ENCODE data around the gene CDH4.

CDH4 gene

GRCh38 chr20:61492065-61492464, 240.0 kb downstream of the CDH4 start:
- DNase-seq (ENCODE audit: low read depth in 2 of 2) = no peak

GRCh38 chr20:61493798-61494305, 241.8 kb downstream of the CDH4 start:
- DNase-seq (ENCODE audit: low read depth in 2 of 2) = no peak

GRCh38 chr20:61494763-61495575, 242.9 kb downstream of the CDH4 start:
- DNase-seq (ENCODE audit: low read depth in 2 of 2) = no peak

- DNase-seq (ENCODE audit: low read depth in 2 of 2) = no peak
These were observed 245.1 kb downstream of the CDH4 start for GRCh38 chr20:61497029-61497627.

- no peak for DNase-seq (ENCODE audit: low read depth in 2 of 2)
These were observed 247.9 kb downstream of the CDH4 start for GRCh38 chr20:61499859-61500554.

GRCh38 chr20:61500791-61501321, 248.8 kb downstream of the CDH4 start:
- no peak for DNase-seq (ENCODE audit: low read depth in 2 of 2)

- DNase-seq (ENCODE audit: low read depth in 2 of 2) = no peak
These were observed 250.4 kb downstream of the CDH4 start for GRCh38 chr20:61502433-61502832.

DNA sequence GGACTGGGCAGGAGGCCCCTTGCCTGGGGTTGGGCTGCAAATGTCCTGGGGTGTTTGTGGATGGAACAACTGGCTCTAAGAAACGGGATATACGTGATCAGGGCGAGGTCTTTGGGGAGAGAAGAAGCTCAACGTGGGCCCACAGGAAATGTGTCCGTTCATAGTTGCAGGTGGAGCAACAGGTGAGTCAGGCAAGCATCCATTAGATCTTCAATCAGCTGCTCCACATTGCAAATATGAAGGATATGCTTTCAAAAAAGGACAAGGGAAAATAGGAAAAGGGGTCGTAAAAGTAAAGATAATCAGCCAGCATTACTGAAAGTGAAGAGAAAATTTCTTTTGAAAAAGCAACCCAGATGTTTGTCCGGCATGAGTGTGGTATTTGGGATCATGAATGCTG, 251.0 kb downstream of the CDH4 start:
- no peak for DNase-seq (ENCODE audit: low read depth in 2 of 2)

GRCh38 chr20:61505508-61505907, 253.4 kb downstream of the CDH4 start:
- DNase-seq (ENCODE audit: low read depth in 2 of 2) = no peak

DNA sequence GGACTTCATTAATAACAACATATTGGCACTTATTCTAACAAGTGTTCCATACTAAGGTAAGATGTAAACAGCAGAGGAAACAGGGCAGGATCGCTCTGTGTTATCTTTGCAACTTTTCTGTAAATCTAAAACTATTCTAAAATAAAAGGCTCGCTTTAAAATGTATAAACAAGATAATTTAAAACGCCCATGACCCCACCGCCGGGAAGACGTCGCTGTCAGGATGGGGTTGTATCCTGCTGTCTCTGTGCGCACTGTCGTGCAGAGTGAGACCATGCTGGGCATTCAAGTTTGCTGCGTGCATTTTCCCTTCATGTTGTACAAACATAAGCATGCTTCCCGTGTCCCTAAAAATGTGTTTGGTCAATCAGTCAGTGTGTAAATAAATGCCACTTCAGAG, 255.7 kb downstream of the CDH4 start:
- no peak for DNase-seq (ENCODE audit: low read depth in 2 of 2)

DNA sequence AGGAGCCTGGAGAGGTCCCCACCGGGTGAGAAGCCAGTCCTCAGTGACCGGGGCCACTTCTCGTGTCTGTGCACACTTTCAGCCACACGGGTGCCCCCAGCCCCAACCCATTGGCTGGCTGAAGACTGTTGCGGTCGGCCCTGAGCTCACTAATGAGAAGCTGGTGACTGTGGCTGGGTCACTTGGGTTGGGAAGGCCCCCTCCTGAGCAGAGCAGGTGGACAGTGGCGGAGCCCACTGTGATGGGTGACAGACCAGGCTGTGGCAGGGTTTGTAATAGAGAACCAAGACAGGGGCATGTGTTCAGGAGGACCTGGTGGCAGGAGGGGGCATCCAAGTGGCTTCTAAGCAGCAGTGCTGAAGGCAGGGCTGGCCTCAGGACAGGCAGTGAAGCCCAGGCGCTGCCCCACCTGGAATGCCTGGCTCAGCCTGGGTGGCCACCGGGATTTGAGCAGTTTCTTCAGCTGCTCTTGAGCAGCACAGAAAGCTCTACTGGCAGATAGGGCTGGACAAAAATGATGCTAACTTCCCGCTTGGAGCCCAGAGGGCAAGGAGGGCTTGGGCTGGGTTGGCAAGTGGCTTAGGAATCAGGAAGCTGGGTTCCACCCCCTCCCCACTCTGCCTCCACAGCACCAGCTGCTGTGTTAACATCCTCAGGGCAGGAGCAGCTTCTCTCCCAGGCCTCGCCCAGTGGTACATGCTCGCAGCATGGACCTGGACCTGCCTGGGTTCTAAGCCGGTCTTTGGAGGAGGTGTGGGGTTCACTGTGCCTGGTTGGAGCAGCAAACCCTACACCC, 256.4 kb downstream of the CDH4 start:
- no peak for DNase-seq (ENCODE audit: low read depth in 2 of 2)

DNA sequence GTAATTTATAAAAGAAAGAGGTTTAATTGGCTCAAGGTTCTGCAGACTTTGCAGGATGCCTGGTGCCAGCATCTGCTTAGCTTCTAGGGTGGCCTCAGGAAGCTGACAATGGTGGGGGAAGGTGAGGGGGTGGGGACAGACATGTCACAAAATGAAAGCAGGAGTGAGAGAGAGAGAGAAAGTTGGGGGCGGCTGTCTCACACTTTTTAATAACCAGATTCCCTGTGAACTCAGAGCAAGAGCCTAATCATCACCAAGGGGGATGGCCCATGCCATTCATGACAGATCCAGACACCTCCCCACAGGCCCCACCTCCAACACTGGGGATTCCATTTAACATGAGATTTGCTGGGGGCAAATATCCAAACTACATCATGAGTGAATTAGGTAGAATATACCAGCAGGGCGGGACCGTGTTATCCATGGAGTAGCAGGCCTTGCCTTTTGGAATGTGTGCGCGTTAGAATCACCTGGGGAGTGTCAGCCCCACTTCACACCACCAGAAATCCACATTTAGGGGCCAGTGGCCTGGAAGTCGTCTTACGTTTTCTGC, 258.8 kb downstream of the CDH4 start:
- no peak for DNase-seq (ENCODE audit: low read depth in 2 of 2)

GRCh38 chr20:61512475-61512874, 260.4 kb downstream of the CDH4 start:
- no peak for DNase-seq (ENCODE audit: low read depth in 2 of 2)

- DNase-seq (ENCODE audit: low read depth in 2 of 2) = no peak
These were observed 261.3 kb downstream of the CDH4 start for GRCh38 chr20:61513124-61514017.

- no peak for DNase-seq (ENCODE audit: low read depth in 2 of 2)
These were observed 261.9 kb downstream of the CDH4 start for GRCh38 chr20:61514018-61514365.

DNA sequence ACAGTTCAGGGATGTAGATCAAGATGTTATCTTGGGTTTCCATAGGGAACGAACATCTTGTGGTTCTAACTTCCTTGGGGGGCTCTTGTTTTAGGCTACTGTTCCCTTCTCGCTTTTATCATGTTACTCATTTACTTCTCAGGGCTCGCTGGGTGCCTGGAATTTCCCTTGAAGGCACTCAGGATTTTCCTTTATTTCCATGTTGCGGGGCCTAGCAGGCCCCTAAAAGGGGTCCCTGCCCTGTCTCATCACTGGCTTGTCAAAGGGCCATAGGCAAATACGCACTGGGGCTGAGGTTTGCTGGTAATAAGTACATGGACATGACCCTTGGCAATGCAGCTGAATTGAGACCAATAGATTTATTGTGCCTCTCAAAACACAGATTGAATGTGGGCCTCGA, 262.3 kb downstream of the CDH4 start:
- DNase-seq (ENCODE audit: low read depth in 2 of 2) = no peak

DNA sequence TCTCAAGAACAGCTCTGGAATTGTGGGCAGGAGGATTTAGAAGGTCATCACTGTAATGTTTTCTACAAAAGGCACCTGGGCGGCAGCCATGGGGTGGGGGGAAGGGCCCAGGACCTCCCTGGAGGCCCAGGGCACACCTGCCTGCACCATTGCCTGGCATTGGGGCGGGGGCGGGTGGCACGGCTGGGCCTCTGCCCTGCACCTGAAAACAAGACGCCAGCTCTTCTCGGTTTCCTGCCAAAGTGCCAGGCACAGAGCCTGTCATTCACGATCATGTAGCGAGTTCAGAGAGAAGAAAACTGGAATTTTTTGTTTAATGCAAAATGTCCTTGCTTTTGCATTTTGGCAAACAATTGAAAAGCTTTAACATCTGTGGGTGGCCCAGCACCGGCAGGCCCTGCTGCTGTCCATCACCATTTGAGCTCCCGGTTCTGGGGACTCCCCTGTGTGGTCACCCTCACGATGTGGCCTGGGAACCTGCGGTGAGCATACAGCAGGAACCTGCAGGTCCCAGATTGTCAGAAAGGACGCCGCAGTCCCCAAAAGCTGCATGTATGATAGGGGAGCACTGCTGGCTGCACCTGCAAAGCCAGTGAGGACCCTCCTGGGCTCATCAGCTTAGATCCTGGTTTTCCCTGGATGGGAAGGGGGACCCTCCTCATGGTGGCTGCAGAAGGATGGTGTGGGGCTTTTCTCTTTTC, 262.9 kb downstream of the CDH4 start:
- DNase-seq (ENCODE audit: low read depth in 2 of 2) = no peak

DNA sequence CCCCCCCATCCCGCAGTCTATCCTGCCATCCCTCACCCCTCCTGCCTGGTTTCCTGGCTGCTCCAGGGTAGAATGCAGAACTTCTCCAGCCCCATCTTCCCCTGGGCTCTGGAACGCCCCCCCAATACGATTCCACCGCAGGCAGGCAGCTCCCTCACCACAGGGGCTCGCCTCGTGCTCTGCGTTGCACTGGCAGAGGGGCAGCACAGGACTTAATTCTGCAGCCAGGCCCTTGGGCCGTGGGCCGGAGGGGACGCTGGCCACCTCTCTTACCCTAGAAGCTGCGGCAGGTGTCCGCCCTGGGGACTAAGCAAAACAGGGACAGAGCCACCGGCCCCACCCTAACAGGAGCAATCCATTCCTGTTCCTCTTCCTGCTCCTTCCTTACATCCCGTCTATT, 263.9 kb downstream of the CDH4 start:
- no peak for DNase-seq (ENCODE audit: low read depth in 2 of 2)

DNA sequence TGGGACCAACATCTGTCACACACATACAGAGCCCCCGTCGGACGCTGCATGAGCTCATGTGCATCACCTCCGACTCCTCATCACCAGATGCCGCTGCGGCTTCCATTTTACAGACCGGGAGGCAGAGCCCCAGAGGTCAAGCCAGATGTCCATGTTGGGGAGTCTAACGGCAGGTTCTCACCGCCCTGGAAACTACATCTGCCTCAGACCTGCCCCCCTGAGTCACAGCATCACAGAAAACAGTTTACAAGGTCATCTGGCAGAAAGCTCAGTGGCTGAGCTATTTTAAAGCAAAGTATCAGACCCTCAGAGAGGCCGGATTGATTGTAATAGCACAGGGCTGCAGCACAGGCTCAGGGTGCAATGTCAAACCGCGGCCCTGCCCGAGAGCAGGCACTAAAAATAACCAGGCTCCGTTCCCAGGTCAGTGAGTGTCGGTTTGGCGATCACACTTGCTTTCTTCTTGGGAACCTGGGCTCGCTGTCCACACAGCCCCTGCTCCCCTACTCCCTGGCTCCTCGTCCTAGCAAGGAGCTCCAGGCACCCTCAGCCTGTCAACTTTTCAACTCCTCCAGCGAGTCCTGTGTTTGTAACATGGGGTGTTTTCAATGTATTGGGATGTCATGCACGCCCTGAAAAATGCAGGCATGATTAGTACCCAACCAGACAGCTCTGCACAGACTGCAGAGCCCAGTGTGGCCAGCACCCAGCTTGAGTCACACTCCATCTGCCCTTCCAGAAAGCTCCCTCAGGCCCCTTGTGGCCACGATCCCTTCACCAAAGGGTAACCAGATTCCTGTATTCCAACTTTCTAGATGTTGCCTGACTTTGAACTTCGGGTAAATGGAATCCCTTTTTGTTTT, 264.5 kb downstream of the CDH4 start:
- DNase-seq (ENCODE audit: low read depth in 2 of 2) = no peak
